HUES6 (cell line): Measurements from ENCODE around the gene FAM83G.

ENCODE experiments used
- H3K27ac ChIP-seq: 2 replicates; pipeline ENCODE4 v1.7.0; 2013; ENCODE audit warnings: low read depth, mild to moderate bottlenecking, low read length, inconsistent platforms
- H3K27me3 ChIP-seq: 2 replicates; pipeline ENCODE4 v1.6.1; 2013; ENCODE audit warnings: low read length; ENCODE audit not compliant: control insufficient read depth, insufficient read depth
- H3K36me3 ChIP-seq: 2 replicates; pipeline ENCODE4 v1.6.1; 2013; ENCODE audit warnings: low read length; ENCODE audit not compliant: control insufficient read depth, insufficient read depth
- H3K4me1 ChIP-seq: 2 replicates; pipeline ENCODE4 v1.6.1; 2013; ENCODE audit warnings: low read length; ENCODE audit not compliant: control insufficient read depth, insufficient read depth
- H3K4me3 ChIP-seq: 2 replicates; pipeline ENCODE4 v1.5.1; 2013; ENCODE audit warnings: low read depth, low read length
- H3K9ac ChIP-seq: one replicate; pipeline ENCODE4 v1.6.1; 2013; ENCODE audit warnings: mild to moderate bottlenecking, low read length
- H3K9me3 ChIP-seq: 2 replicates; pipeline ENCODE4 v1.6.1; 2013; ENCODE audit warnings: low read depth, low read length; ENCODE audit not compliant: control insufficient read depth, insufficient read depth

The FAM83G gene

GRCh38 chr17:19015428-19015827, 10.9 kb upstream of the FAM83G start:
- H3K27ac ChIP-seq, result no peak overlapping the region
- H3K27me3 ChIP-seq, result no peaks in the 10 kb centered on the region
- no peaks in the 10 kb centered on the region for H3K36me3 ChIP-seq
- H3K4me1 ChIP-seq, result peaks cover 27% of the 10 kb centered on the region
- H3K9ac ChIP-seq, result no peak overlapping the region
- H3K4me3 ChIP-seq, result no peak overlapping the region
- H3K9me3 ChIP-seq, result no peaks in the 10 kb centered on the region

GRCh38 chr17:19014628-19015215, 10.2 kb upstream of the FAM83G start:
- H3K4me1 ChIP-seq, result peaks cover 28% of the 10 kb centered on the region
- no peak overlapping the region for H3K27ac ChIP-seq
- H3K27me3 ChIP-seq, result no peaks in the 10 kb centered on the region

GRCh38 chr17:19013806-19014627, 9.5 kb upstream of the FAM83G start:
- H3K9me3 ChIP-seq, result no peaks in the 10 kb centered on the region
- no peak overlapping the region for H3K27ac ChIP-seq
- no peak overlapping the region for H3K4me3 ChIP-seq
- H3K4me1 ChIP-seq, result peaks cover 24% of the 10 kb centered on the region
- no peaks in the 10 kb centered on the region for H3K27me3 ChIP-seq
- no peaks in the 10 kb centered on the region for H3K36me3 ChIP-seq
- H3K9ac ChIP-seq, result no peak overlapping the region

More at GRCh38 chr17:19014628-19015215, 10.2 kb upstream of the FAM83G start:
- Histone ChIP-seq H3K4me3 (no peak overlapping the region), H3K36me3 (no peaks in the 10 kb centered on the region), H3K9me3 (no peaks in the 10 kb centered on the region), H3K9ac (no peak overlapping the region)

- Histone ChIP-seq H3K9me3 (no peaks in the 10 kb centered on the region), H3K9ac (no peak overlapping the region), H3K4me1 (peaks cover 24% of the 10 kb centered on the region), H3K36me3 (no peaks in the 10 kb centered on the region), H3K4me3 (no peak overlapping the region), H3K27ac (no peak overlapping the region), H3K27me3 (no peaks in the 10 kb centered on the region)
Observed at GRCh38 chr17:19013226-19013625, 8.7 kb upstream of the FAM83G start.

- Histone ChIP-seq H3K4me3 (no peak overlapping the region), H3K27me3 (no peaks in the 10 kb centered on the region), H3K27ac (no peak overlapping the region), H3K36me3 (no peaks in the 10 kb centered on the region), H3K9ac (no peak overlapping the region), H3K9me3 (no peaks in the 10 kb centered on the region), H3K4me1 (peaks cover 24% of the 10 kb centered on the region)
Observed at GRCh38 chr17:19012171-19013080, 7.9 kb upstream of the FAM83G start.

GRCh38 chr17:19011581-19011980, 7.0 kb upstream of the FAM83G start:
- Histone ChIP-seq H3K4me3 (no peak overlapping the region), H3K36me3 (no peaks in the 10 kb centered on the region), H3K9me3 (peaks cover 4% of the 10 kb centered on the region), H3K9ac (no peak overlapping the region), H3K27me3 (no peaks in the 10 kb centered on the region), H3K4me1 (peaks cover 24% of the 10 kb centered on the region), H3K27ac (no peak overlapping the region)

GRCh38 chr17:19010729-19011505, 6.4 kb upstream of the FAM83G start:
- Histone ChIP-seq H3K36me3 (no peaks in the 10 kb centered on the region), H3K4me1 (peaks cover 24% of the 10 kb centered on the region), H3K9ac (no peak overlapping the region), H3K9me3 (peaks cover 6% of the 10 kb centered on the region), H3K4me3 (no peak overlapping the region), H3K27ac (no peak overlapping the region), H3K27me3 (no peaks in the 10 kb centered on the region)

GRCh38 chr17:19009970-19010369, 5.4 kb upstream of the FAM83G start:
- no peaks in the 10 kb centered on the region for H3K36me3 ChIP-seq
- peaks cover 25% of the 10 kb centered on the region for H3K4me1 ChIP-seq
- H3K9ac ChIP-seq, result no peak overlapping the region
- peaks cover 6% of the 10 kb centered on the region for H3K9me3 ChIP-seq
- H3K27me3 ChIP-seq, result no peaks in the 10 kb centered on the region
- no peak overlapping the region for H3K27ac ChIP-seq
- H3K4me3 ChIP-seq, result no peak overlapping the region

- Histone ChIP-seq H3K27me3 (no peaks in the 10 kb centered on the region), H3K4me3 (no peak overlapping the region)
Observed at GRCh38 chr17:19006698-19007097, 2.1 kb upstream of the FAM83G start.

GRCh38 chr17:19005789-19006430, 1.3 kb upstream of the FAM83G start:
- Histone ChIP-seq H3K27me3 (no peaks in the 10 kb centered on the region), H3K36me3 (peaks cover 24% of the 10 kb centered on the region), H3K9ac (no peak overlapping the region), H3K27ac (no peak overlapping the region), H3K9me3 (peaks cover 6% of the 10 kb centered on the region), H3K4me1 (peaks cover 27% of the 10 kb centered on the region), H3K4me3 (no peak overlapping the region)

More at GRCh38 chr17:19006698-19007097, 2.1 kb upstream of the FAM83G start:
- Histone ChIP-seq H3K9ac (no peak overlapping the region), H3K4me1 (peaks cover 34% of the 10 kb centered on the region), H3K36me3 (peaks cover 17% of the 10 kb centered on the region), H3K9me3 (peaks cover 6% of the 10 kb centered on the region), H3K27ac (no peak overlapping the region)
